Effector CD4-positive, alpha-beta T cell (primary cell): ENCODE measurements around the gene PRCP.

Source experiments
- DNase-seq: peaks from one replicate; pipeline ENCODE4 v3.0.0-alpha.2; 2020

Gene PRCP

DNA sequence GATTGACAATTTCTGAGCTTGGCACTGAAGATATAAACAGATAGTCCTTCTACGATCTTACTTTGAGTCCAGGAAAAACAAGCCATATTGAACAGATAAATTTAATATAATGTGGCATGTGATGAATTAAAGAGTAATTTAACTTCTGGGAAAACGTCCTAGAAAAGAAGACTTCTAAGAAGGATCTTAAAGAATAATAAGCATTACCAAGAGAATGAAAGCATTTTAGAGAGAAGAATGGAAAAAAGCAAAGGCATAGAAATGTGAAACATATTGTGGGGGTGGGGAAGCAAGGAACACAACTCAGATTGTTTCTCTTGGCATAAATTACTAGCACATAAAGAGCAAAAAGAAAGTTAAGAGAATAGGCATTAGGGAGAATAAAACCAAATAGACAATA lies 6.7 kb upstream of the PRCP start:
- no peak for DNase-seq

- no peak for DNase-seq
Observed at GRCh38 chr11:82906236-82906635, 6.0 kb upstream of the PRCP start.

GRCh38 chr11:82903843-82904586 lies 3.8 kb upstream of the PRCP start:
- DNase-seq: no peak

GRCh38 chr11:82902880-82903279 lies 2.6 kb upstream of the PRCP start:
- no peak for DNase-seq

DNA sequence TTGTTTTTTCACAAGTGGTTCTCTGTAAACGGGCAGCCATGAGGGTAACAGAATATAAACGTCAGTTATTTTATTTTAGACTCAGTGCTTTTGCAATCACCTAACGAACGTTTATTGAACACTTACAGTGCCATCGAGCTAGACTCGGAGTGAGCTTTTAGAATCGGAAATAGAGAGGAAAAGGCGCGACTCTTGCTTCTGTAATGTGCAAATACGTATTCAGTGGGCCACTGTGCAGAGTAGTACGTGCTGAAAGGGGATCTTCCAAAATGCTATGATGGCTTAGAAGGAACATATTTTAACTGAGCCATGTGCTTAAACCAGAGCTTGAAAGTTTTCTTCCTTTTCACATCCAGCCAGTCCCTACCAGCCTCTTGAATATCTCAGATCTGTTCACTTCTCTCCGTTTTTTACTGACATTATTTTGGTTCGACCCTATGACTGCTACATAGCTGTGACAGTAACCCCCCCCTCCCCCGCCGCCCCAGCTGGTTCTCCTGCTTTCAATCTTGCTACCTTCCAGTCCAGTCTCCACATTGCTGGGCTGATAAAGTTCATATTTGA lies 1.8 kb upstream of the PRCP start:
- DNase-seq: no peak

GRCh38 chr11:82901165-82901921 lies 1.1 kb upstream of the PRCP start, which contains the start of gene DDIAS:
Gene DDIAS (plus strand): TSS chr11:82901736. CDS start chr11:82914739, 13,003 bp downstream.
- DNase-seq: peak; percentile 94

- no peak for DNase-seq
Observed at GRCh38 chr11:82899957-82900276, 313 bp downstream of the PRCP start.

GRCh38 chr11:82899186-82899820 lies 927 bp downstream of the PRCP start:
- no peak for DNase-seq

DNA sequence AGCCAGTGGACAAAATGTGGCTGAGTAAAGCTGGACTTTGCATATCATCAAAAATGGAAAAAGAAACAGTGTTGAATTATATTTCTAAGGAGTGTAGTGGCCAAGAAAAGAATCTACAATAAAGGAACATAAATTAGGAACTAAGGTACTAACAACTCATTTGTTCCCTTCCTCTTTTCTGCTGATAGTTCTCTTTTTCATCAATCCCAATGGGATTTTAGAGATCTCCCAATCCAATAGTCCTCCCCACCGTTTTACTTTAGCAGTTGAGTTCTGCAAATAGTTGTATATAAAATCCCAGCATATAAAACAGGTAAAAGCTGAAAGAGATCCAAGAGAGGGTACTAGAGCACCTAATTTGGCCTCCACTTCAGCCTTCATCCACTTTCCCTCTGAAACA lies 2.0 kb downstream of the PRCP start:
- no peak for DNase-seq

GRCh38 chr11:82896183-82896582 lies 4.0 kb downstream of the PRCP start:
- no peak for DNase-seq

DNA sequence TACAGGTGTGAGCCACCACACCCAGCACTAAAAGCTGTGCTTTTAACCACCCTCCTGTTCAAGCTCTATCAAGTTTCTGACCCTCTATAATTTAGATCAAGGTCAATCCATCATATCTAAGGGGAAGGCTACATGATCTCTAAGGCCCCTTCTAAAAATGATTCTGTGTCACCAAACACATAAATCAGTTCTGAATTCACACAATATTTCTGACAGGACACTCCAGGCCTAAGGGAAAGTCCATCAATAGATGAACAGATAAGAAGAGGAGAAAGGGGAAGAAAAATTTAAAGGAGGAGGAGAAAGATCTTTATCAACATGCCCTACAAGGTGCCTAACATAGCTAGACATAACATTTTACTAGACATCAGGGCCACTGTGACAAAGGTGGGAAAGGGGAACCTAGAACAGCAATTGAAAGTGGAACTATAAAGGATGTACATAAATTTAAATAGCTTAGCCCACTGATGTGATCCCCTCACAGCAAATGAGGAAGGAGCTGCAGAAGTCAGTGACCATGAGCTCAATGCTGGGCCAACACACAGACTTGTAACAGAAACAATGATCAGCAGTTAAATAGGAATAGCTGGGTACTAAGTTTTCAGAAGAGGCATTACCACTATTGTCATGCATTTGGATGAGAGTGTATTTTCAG lies 4.7 kb downstream of the PRCP start:
- no peak for DNase-seq

DNA sequence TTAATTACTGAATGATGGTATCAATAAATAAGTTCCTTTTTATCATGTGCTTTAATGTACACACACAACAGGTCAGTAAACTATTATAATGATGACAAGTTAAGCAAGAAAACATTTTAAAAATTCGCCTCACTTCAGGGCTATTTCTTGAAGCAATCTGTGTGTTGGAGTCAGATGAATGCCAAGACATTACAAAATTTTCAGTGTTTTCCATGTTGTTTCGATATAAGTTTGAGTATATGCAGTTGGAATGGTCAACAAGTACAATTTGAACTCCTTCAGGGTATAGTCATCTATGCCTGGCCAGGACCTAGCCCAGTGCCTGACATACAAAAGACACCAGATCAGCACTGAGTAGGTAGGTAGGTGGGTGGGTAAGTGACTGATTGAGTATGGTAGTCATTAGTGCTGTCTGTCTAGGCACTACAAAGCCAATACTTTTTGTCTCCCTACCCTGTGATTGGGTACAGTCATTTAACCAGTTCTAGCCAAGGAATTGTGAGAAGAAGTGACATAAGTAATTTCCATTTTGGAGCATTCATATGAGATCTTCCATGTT lies 7.5 kb downstream of the PRCP start:
- DNase-seq: no peak

DNA sequence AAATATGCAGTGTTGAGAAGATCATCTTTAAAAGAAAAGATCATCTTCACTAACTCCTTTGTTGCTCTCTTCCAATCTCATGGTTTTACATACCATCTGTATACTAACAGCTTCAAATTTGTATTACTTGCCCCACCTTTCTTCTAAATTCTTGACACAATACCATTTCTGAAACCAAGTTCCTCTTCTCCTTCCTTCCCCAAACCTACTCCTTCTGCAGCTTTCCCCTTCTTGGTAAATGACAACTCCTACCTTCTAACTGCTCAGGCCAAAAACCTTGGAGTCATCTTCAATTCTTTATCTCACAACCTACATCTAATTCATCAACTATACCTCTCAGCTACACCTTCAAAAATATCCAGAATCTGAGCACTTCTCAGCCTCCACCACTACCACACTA lies 9.3 kb downstream of the PRCP start:
- DNase-seq: no peak

DNA sequence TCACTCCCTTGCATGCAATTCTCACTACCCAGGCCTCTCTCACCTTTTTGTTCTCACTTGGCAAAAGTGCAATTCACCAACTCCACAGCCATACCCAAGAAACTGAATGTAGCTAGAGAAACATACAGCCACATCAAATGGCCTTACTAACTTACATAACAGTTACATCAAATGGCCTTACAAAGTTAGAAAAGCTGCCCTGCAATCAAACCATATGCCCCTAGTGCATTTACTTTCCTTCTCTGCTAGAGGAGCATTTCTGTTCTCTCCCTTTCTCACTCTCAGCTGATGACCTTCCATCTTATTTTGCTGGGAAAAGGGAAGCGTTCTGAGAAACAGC lies 10.3 kb downstream of the PRCP start:
- no peak for DNase-seq

DNA sequence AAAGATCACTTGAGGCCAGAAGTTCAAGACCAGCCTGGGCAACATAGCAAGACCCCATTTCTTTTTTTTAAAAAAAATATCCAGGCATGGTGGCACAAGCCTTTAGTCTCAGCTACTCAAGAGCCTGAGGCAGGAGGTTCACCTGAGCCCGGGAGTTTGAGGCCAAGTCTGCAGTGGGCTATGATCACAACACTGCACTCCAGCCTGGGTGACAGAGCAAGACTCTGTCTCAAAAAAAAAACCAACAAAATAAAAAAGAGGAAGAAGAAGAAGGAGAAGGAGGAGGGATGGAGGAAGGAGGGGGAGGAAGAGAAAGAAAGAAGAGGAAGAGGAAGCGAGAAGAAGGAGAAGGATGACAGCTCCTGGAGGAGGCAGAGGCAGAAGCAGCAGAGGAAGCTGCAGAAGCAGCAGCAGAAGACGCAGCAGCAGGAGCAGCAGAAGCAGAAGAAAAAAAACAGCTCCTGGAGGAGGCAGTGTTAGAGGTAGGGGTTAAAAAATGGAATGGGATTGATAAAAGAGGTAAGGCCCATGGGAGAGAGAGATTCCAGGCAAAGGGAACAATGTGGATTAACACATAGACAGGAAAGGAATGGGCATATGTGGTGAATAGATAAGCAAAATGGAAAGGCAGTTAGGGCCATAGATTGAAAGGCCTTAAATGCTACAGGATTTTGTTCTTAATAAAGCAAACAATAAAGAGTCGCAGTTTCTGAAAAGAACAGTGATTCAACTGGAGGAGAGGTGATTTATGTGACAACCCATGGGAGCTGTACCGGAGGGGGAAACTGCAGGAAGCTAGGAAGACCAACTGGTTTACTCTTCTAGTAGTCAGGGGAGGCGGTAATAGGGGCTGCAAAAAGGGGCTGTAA lies 10.9 kb downstream of the PRCP start:
- no peak for DNase-seq

DNA sequence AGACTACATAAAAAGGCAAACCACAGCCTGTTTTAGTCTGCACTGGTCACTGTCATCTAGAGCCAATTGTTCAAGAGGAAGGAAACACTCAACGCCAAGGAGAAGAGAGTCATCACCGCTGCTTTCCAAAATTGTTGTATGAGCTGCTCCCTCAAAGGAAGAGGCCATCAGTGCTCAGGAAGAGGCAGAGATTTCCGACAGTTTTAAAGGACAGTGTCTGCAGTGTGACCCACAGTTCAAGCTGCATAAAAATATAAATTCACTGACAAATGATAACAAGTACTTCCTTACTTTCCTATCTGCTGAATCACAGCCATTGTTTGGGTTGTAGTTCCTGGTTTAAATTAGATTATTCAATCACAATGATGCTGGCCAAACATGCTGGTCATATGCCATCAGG lies 16.4 kb downstream of the PRCP start:
- no peak for DNase-seq

GRCh38 chr11:82874646-82875523 lies 25.3 kb downstream of the PRCP start:
- no peak for DNase-seq

DNA sequence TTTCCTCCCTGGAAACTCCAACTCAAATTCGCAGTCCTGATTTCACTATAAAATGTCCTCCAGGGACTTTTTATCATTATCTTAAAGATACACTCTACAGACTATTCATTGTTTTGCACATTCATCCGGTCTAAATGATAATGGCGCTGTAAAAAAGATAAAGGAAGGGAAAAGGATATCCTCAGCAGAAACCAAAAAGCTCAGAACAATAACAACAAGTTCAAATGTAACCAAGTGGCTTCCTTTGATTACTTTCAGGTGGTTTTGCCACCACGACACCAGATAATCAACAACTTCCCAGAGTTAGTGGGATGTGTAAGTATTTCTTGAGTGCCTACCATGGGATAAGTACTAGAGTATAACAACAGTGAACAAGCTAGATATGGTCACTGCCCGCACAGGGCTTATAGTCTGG lies 26.3 kb downstream of the PRCP start:
- no peak for DNase-seq

DNA sequence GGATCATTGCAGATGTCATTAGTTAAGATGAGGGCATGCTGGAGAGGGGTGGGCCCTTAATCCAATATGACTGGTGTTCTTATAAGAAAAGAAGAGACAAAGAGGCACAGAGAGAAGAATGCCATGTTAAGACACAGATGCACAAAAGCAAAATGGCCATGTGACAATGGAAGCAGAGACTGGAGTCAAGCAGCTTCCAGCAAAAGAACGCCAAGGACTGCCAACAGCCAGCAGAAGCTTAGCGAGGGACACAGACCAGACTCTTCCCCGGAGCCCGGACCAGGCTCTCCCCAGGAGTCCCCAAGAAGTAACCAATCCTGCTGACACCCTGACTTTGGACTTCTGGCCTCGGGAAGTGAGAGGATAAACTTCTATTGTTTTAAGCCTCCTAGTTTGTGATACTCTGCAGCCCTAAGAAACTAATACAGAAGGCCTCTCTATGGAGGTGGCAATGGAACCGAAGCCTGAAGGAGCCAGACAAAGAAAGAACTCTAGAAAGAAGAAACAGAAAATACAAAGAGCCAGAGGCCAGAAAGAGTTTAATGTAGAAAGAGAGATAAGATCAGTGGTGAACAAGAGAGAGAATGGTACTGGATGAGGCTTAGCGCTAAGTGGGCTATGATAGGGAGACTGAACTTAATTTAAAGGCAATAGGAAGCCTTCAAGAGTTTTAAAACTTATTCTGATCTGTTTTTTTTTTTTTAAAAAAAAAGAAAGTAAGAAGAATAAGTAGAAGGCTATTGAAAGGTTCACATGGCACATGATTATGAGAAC lies 27.7 kb downstream of the PRCP start:
- no peak for DNase-seq

GRCh38 chr11:82871646-82872045 lies 28.6 kb downstream of the PRCP start:
- no peak for DNase-seq
